Caco-2 (cell line): ENCODE data around the gene FUT9. TPM values are rescaled to one million over a fixed set of nuclear protein-coding genes. Genes with fewer than 3 reads are reported as not detected.

Experiments
- BruUV-seq: library from RNA; stranded (reverse); fragments of 400-500 nt; replicated peaks from 2 replicates; lab custom pipeline; 2021; lab: Mats Ljungman, UMichigan
- CTCF ChIA-PET: fragments of 300-600 bp; sonication (Branson Sonifier 250); formaldehyde crosslinking; loops from one replicate; lab custom pipeline; 2022; ENCODE audit warnings: antibody characterized with exemption; lab: Charles Lee
- POLR2A ChIA-PET: fragments of 300-600 bp; sonication (Branson Sonifier 250); formaldehyde crosslinking; loops from one replicate; lab custom pipeline; 2022; ENCODE audit warnings: antibody characterized with exemption; lab: Charles Lee
- DNase-seq, 2 experiments: peaks; one replicate each; pipeline versions ENCODE4 v3.0.0 to v3.0.0-alpha.2; 2020 to 2022
- H3K27me3 ChIP-seq: replicated peaks from 2 replicates; pipeline ENCODE4 v1.6.0; 2011; ENCODE audit warnings: low read length; ENCODE audit not compliant: control insufficient read depth, insufficient read depth
- H3K36me3 ChIP-seq: 2 replicates; pipeline ENCODE4 v1.5.1; 2011; ENCODE audit warnings: low read length; ENCODE audit not compliant: control insufficient read depth, insufficient read depth
- H3K4me1 ChIP-seq: fragments of 250-450 bp; sonication (Bioruptor Pico); 2 replicates; pipeline ENCODE4 v1.5.1; 2020; ENCODE audit warnings: mild to moderate bottlenecking
- H3K4me3 ChIP-seq: 2 replicates; pipeline ENCODE4 v1.5.1; 2011; ENCODE audit warnings: low read depth, mild to moderate bottlenecking, control low read depth, low read length
- H3K9me3 ChIP-seq: fragments of 250-450 bp; sonication (Bioruptor Pico); 2 replicates; pipeline ENCODE4 v1.5.1; 2020; ENCODE audit warnings: mild to moderate bottlenecking, moderate library complexity
- H3K27ac Mint-ChIP-seq: one replicate; pipeline ENCODE4 v1.8.0; 2022; ENCODE audit warnings: mixed read lengths; ENCODE audit not compliant: unreplicated experiment
- H3K27me3 Mint-ChIP-seq: one replicate; pipeline ENCODE4 v1.8.0; 2022; ENCODE audit warnings: mixed read lengths; ENCODE audit not compliant: insufficient read depth, unreplicated experiment
- H3K36me3 Mint-ChIP-seq: one replicate; pipeline ENCODE4 v1.8.0; 2022; ENCODE audit warnings: mild to moderate bottlenecking, mixed read lengths; ENCODE audit not compliant: insufficient read depth, unreplicated experiment
- H3K4me1 Mint-ChIP-seq: one replicate; pipeline ENCODE4 v1.8.0; 2022; ENCODE audit warnings: low read depth, mixed read lengths; ENCODE audit not compliant: unreplicated experiment
- H3K4me3 Mint-ChIP-seq: one replicate; pipeline ENCODE4 v1.8.0; 2022; ENCODE audit warnings: mild to moderate bottlenecking, moderate library complexity, mixed read lengths; ENCODE audit not compliant: unreplicated experiment
- H3K9me3 Mint-ChIP-seq: one replicate; pipeline ENCODE4 v1.8.0; 2022; ENCODE audit warnings: mixed read lengths; ENCODE audit not compliant: unreplicated experiment
- intact Hi-C: fragments of 100-400 bp; cut with micrococcal nuclease; formaldehyde crosslinking; loops from one replicate; pipeline ENCODE4 v1.10.0; 2022; ENCODE audit not compliant: unreplicated experiment
- total RNA-seq: library from RNA; stranded (reverse); gene quantifications from 2 replicates; pipeline ENCODE4 v1.2.3, GENCODE V29; 2022
- TF ChIP-seq, protein P1 (sequence below), 2 experiments: fragments of 200-600 bp in 1 of 2; IDR thresholded peaks; 1 replicate in 1 of 2; 2 replicates in 1 of 2; pipeline versions ENCODE4 v1.5.1 to v1.8.0; 2011 to 2022; ENCODE audit warnings: antibody characterized with exemption in 1 of 2, control low read depth in 1 of 2, inconsistent platforms in 1 of 2, low read depth in 1 of 2, low read length in 1 of 2, mild to moderate bottlenecking in 1 of 2, moderate library complexity in 1 of 2; ENCODE audit not compliant: insufficient read depth in 1 of 2, severe bottlenecking in 1 of 2, unreplicated experiment in 1 of 2

FUT9 gene
- total RNA-seq, 1 experiment from 2014 or later = 0.11 TPM

DNA sequence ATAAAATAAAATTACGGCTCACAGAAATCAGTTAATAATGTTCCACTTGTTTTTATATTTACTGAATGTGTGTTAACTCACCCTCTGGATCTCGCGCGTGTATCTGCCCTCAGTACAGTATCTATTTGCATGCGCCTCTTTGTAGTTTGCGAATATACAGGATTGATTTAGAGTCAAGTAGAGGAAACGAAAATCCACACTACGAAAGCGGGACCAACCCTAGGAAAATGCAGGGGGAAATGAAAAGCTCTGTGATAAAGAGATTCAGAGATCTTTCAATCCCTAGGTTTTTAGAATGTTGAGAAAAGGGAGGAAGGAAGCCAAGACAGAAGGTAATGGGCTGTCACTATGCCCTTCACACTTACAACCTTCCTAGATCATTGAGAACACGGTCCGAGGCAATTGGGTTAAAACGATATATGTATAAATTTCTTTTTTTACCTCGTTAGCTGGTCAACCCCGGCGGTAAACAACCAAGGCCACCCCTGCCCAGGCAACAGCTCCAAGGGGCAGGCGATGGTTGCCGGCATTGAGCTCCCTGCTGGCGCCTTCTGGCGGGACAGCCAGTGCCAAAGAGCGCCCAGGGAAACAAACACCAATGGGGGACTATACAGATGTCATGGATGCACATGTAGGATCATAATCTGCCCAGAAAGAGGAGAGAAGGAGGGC lies 792 bp upstream of the FUT9 start:
- no peak overlapping the region for H3K4me3 ChIP-seq
- ChIA-PET POLR2A (no interaction called here), CTCF (no interaction called here)
- intact Hi-C loops = no loop called here
- H3K27me3 ChIP-seq = no peaks in the 10 kb centered on the region
- Mint-ChIP-seq H3K27ac (no peak overlapping the region), H3K4me3 (no peak overlapping the region), H3K9me3 (peaks cover 9% of the 10 kb centered on the region), H3K36me3 (no peaks in the 10 kb centered on the region), H3K4me1 (no peaks in the 10 kb centered on the region), H3K27me3 (no peaks in the 10 kb centered on the region)
- no peaks in the 10 kb centered on the region for H3K36me3 ChIP-seq
- TF ChIP-seq, protein P1, sequence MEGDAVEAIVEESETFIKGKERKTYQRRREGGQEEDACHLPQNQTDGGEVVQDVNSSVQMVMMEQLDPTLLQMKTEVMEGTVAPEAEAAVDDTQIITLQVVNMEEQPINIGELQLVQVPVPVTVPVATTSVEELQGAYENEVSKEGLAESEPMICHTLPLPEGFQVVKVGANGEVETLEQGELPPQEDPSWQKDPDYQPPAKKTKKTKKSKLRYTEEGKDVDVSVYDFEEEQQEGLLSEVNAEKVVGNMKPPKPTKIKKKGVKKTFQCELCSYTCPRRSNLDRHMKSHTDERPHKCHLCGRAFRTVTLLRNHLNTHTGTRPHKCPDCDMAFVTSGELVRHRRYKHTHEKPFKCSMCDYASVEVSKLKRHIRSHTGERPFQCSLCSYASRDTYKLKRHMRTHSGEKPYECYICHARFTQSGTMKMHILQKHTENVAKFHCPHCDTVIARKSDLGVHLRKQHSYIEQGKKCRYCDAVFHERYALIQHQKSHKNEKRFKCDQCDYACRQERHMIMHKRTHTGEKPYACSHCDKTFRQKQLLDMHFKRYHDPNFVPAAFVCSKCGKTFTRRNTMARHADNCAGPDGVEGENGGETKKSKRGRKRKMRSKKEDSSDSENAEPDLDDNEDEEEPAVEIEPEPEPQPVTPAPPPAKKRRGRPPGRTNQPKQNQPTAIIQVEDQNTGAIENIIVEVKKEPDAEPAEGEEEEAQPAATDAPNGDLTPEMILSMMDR (IDR thresholded peaks at IDR 0.05; ENCODE audit: insufficient read depth in 1 of 2, low read depth in 1 of 2, low read length in 1 of 2, severe bottlenecking in 1 of 2, unreplicated experiment in 1 of 2) = no peak
- no peak for DNase-seq
- no peaks in the 10 kb centered on the region for H3K4me1 ChIP-seq
- no TSS peak for BruUV-seq
- H3K9me3 ChIP-seq = no peaks in the 10 kb centered on the region

DNA sequence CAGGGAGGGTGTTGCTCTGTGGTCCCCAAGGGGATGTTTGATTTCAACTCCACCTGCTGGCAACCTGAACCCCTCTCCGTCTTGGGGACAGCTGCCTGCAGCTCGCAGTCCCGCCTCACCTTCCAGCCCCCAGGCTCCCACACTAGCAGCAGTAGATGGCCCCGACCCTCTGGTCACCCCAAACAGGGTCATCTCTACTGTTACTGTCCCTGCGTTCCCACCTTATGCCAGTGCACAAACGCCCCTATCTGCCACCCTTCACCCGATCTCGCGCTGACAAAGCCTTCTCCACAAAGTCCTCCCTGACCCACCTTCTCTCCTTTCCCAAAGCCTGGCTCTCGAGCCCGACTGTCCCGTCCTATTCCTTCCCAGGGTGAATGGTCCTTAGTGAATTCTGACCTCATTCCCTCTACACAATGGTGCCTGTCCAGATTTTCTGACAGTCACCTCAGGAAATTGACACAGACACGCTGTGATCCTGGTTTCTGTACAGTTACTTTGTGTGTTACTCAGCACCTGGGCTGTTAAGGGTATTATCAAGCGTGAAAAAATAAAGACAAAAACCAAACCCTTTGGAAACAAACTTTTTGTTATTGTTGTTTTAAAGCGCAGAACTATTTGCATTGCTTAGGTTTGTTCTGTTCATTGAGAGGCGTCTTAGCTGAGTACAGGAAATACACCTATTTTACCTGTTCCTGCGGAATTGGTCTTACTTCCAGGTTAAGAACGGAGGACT lies 728 bp downstream of the FUT9 start:
- Mint-ChIP-seq H3K4me3 (no peak overlapping the region), H3K27ac (no peak overlapping the region), H3K36me3 (no peaks in the 10 kb centered on the region), H3K4me1 (no peaks in the 10 kb centered on the region), H3K27me3 (no peaks in the 10 kb centered on the region), H3K9me3 (peaks cover 9% of the 10 kb centered on the region)
- H3K27me3 ChIP-seq = no peaks in the 10 kb centered on the region
- TF ChIP-seq, protein P1 (IDR thresholded peaks at IDR 0.05; ENCODE audit: insufficient read depth in 1 of 2, low read depth in 1 of 2, low read length in 1 of 2, severe bottlenecking in 1 of 2, unreplicated experiment in 1 of 2) = no peak
- no TSS peak for BruUV-seq
- H3K4me3 ChIP-seq = no peak overlapping the region
- DNase-seq = no peak
- intact Hi-C loops = no loop called here
- CTCF ChIA-PET = no interaction called here
- POLR2A ChIA-PET = no interaction called here
- H3K4me1 ChIP-seq = no peaks in the 10 kb centered on the region
- no peaks in the 10 kb centered on the region for H3K36me3 ChIP-seq
- H3K9me3 ChIP-seq = no peaks in the 10 kb centered on the region

DNA sequence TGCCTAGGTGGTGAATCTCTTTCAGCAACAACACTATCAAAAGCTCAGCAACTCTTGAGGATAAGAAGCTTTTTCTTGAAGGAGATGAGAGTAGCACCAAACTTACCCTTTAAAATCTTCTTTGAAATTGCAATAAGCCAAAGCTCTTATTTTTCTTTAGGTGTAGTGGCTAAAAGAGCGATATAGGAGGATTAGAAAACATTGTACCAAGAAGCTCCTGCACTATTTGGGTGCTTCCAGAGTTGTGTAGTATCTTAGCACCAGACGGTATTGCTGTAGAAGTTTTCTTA lies 1.2 kb downstream of the FUT9 start:
- BruUV-seq = no TSS peak
- Histone ChIP-seq H3K36me3 (no peaks in the 10 kb centered on the region), H3K4me3 (no peak overlapping the region), H3K9me3 (no peaks in the 10 kb centered on the region), H3K4me1 (no peaks in the 10 kb centered on the region), H3K27me3 (no peaks in the 10 kb centered on the region)
- Mint-ChIP-seq H3K4me3 (no peak overlapping the region), H3K4me1 (no peaks in the 10 kb centered on the region), H3K36me3 (no peaks in the 10 kb centered on the region), H3K27ac (no peak overlapping the region), H3K27me3 (no peaks in the 10 kb centered on the region), H3K9me3 (peaks cover 9% of the 10 kb centered on the region)
- POLR2A ChIA-PET = no interaction called here
- intact Hi-C loops = no loop called here
- CTCF ChIA-PET = no interaction called here
- no peak for DNase-seq
- TF ChIP-seq, protein P1 (IDR thresholded peaks at IDR 0.05; ENCODE audit: insufficient read depth in 1 of 2, low read depth in 1 of 2, low read length in 1 of 2, severe bottlenecking in 1 of 2, unreplicated experiment in 1 of 2) = no peak
